Endodermal cell (in vitro differentiated cells): ENCODE measurements around the gene NOS2. TPM values are rescaled to one million over a fixed set of nuclear protein-coding genes. Genes with fewer than 3 reads are reported as not detected.
"Not testable (repeated sequence)": the region's sequence is repeated elsewhere in the genome, so short reads cannot be mapped to it uniquely, and the experiment has no call there.

Experiments
- DNase-seq: peaks from one replicate; pipeline ENCODE4 v3.0.0-alpha.2; 2017
- H3K27ac ChIP-seq: 2 replicates; pipeline ENCODE4 v1.5.1; 2013; ENCODE audit warnings: mild to moderate bottlenecking, low read depth, low read length, moderate library complexity
- H3K27me3 ChIP-seq: 2 replicates; pipeline ENCODE4 v1.6.1; 2013; ENCODE audit warnings: mild to moderate bottlenecking, low read length, moderate library complexity; ENCODE audit not compliant: insufficient read depth, control insufficient read depth, poor library complexity, severe bottlenecking
- H3K36me3 ChIP-seq: 2 replicates; pipeline ENCODE4 v1.7.0; 2013; ENCODE audit warnings: mild to moderate bottlenecking, low read length, moderate library complexity; ENCODE audit not compliant: control insufficient read depth, insufficient read depth
- H3K4me1 ChIP-seq: one replicate; pipeline ENCODE4 v1.7.0; 2013; ENCODE audit warnings: low read length; ENCODE audit not compliant: control insufficient read depth, insufficient read depth
- H3K4me3 ChIP-seq: 2 replicates; pipeline ENCODE4 v1.5.1; 2013; ENCODE audit warnings: mild to moderate bottlenecking, low read length, moderate library complexity
- H3K9ac ChIP-seq: 2 replicates; pipeline ENCODE4 v1.6.1; 2013; ENCODE audit warnings: mild to moderate bottlenecking, low read length, moderate library complexity; ENCODE audit not compliant: poor library complexity, severe bottlenecking; ENCODE audit errors: extremely low read depth
- H3K9me3 ChIP-seq: 2 replicates; pipeline ENCODE4 v1.6.1; 2013; ENCODE audit warnings: mild to moderate bottlenecking, low read length, moderate library complexity; ENCODE audit not compliant: control insufficient read depth
- H3K27ac Mint-ChIP-seq: 2 replicates; pipeline ENCODE4 v1.8.0; 2020; ENCODE audit warnings: mixed read lengths
- H3K27me3 Mint-ChIP-seq: 2 replicates; pipeline ENCODE4 v1.8.0; 2021; ENCODE audit warnings: mild to moderate bottlenecking, mixed read lengths; ENCODE audit not compliant: insufficient read depth
- H3K36me3 Mint-ChIP-seq: 2 replicates; pipeline ENCODE4 v1.8.0; 2020; ENCODE audit warnings: low read depth, mixed read lengths
- H3K4me1 Mint-ChIP-seq: 2 replicates; pipeline ENCODE4 v1.8.0; 2020; ENCODE audit warnings: mixed read lengths
- H3K4me3 Mint-ChIP-seq: 2 replicates; pipeline ENCODE4 v1.8.0; 2020; ENCODE audit warnings: mild to moderate bottlenecking, moderate library complexity, mixed read lengths
- H3K9me3 Mint-ChIP-seq: 2 replicates; pipeline ENCODE4 v1.8.0; 2020; ENCODE audit warnings: mild to moderate bottlenecking, mixed read lengths
- WGBS, 2 experiments: methylation state at CpG; one replicate each; pipeline versions ENCODE4 v1.1.5 to v1.1.7; 2013; ENCODE audit warnings: missing lambda C conversion rate in 2 of 2, mixed read lengths in 1 of 2; ENCODE audit not compliant: insufficient coverage in 1 of 2, insufficient read length in 1 of 2; 5-methylcytosine and 5-hydroxymethylcytosine counted together
- total RNA-seq, 2 donors: library from RNA; stranded (reverse); fragmentation: NEBNext Ultra II Directional in 1 of 2; extraction: Animal tissue kit (Norgen Biotek cat#: 25700) in 1 of 2; gene quantifications; 2 replicates in 1 of 2; 3 replicates in 1 of 2; pipeline ENCODE4 v1.2.1, GENCODE V29; 2021
- TF ChIP-seq, protein P1 (sequence below): fragments of 200-600 bp; sonication (generic); conservative IDR thresholded peaks from 2 replicates; pipeline ENCODE4 v1.5.0; 2021; ENCODE audit warnings: antibody characterized with exemption, mild to moderate bottlenecking

Gene NOS2
- total RNA-seq, 2 donors from 2014 or later, result 0.26 to 0.62 TPM

DNA sequence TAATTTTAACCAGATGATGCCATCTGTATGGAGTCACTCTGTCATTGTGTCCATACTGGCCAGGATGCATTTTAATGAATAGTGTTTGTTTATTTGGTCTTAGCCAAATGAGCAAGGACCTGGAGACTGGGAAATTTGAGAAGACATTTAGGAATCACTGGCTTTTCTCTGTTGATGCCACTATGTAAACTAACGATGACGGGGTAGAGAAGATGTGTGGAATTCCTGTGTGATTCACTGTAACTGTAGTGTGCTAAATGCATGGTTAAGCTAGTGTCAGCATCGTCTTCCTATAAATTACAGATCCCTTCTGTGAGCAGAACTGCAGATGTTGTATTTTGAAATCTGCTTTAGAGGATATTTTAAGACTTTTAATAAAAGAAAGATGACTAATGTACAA is 66.6 kb downstream of the NOS2 start:
- H3K4me1 Mint-ChIP-seq, result no peaks in the 10 kb centered on the region
- no peak overlapping the region for H3K27ac Mint-ChIP-seq
- TF ChIP-seq, protein P1, sequence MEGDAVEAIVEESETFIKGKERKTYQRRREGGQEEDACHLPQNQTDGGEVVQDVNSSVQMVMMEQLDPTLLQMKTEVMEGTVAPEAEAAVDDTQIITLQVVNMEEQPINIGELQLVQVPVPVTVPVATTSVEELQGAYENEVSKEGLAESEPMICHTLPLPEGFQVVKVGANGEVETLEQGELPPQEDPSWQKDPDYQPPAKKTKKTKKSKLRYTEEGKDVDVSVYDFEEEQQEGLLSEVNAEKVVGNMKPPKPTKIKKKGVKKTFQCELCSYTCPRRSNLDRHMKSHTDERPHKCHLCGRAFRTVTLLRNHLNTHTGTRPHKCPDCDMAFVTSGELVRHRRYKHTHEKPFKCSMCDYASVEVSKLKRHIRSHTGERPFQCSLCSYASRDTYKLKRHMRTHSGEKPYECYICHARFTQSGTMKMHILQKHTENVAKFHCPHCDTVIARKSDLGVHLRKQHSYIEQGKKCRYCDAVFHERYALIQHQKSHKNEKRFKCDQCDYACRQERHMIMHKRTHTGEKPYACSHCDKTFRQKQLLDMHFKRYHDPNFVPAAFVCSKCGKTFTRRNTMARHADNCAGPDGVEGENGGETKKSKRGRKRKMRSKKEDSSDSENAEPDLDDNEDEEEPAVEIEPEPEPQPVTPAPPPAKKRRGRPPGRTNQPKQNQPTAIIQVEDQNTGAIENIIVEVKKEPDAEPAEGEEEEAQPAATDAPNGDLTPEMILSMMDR, result no peak
- no peak overlapping the region for H3K9ac ChIP-seq
- no peaks in the 10 kb centered on the region for H3K36me3 ChIP-seq
- peaks cover 18% of the 10 kb centered on the region for H3K27me3 ChIP-seq
- no peaks in the 10 kb centered on the region for H3K36me3 Mint-ChIP-seq
- H3K9me3 ChIP-seq, result no peaks in the 10 kb centered on the region
- no peaks in the 10 kb centered on the region for H3K4me1 ChIP-seq
- H3K27me3 Mint-ChIP-seq, result peaks cover 10% of the 10 kb centered on the region
- H3K4me3 ChIP-seq, result no peak overlapping the region
- H3K9me3 Mint-ChIP-seq, result no peaks in the 10 kb centered on the region
- no peak overlapping the region for H3K4me3 Mint-ChIP-seq
- no peak for DNase-seq
- H3K27ac ChIP-seq, result no peak overlapping the region
- 72 to 78% methylated on average over 2 to 3 of the region's 3 CpGs for WGBS, 2 experiments

- H3K27ac Mint-ChIP-seq, H3K9ac ChIP-seq, H3K9me3 Mint-ChIP-seq, H3K36me3 Mint-ChIP-seq, H3K9me3 ChIP-seq, H3K36me3 ChIP-seq, H3K4me1 ChIP-seq, H3K27ac ChIP-seq, DNase-seq, H3K4me3 Mint-ChIP-seq, H3K4me3 ChIP-seq, H3K4me1 Mint-ChIP-seq: not testable (repeated sequence)
- peaks cover 11% of the 10 kb centered on the region for H3K27me3 Mint-ChIP-seq
- peaks cover 18% of the 10 kb centered on the region for H3K27me3 ChIP-seq
These were observed 67.6 kb downstream of the NOS2 start for GRCh38 chr17:27732746-27733145.

DNA sequence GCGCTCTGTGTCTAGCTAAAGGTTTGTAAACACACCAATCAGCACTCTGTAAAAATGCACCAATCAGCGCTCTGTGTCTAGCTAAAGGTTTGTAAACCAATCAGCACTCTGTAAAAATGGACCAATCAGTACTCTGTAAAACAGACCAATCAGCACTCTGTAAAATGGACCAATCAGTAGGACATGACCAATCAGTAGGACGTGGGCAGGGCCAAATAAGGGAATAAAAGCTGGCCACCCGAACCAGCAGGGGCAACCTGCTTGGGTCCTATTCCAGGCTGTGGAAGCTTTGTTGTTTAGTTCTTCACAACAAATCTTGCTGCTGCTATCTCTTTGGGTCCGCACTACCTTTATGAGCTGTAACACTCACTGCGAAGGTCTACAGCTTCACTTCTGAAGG is 74.3 kb downstream of the NOS2 start:
- H3K27ac Mint-ChIP-seq, result not testable (repeated sequence)

GRCh38 chr17:27721797-27722196 is 78.5 kb downstream of the NOS2 start:
- no peaks in the 10 kb centered on the region for H3K4me1 Mint-ChIP-seq
- Histone ChIP-seq H3K4me1 (no peaks in the 10 kb centered on the region), H3K9ac (no peak overlapping the region), H3K27me3 (no peaks in the 10 kb centered on the region), H3K36me3 (no peaks in the 10 kb centered on the region), H3K9me3 (no peaks in the 10 kb centered on the region), H3K27ac (no peak overlapping the region), H3K4me3 (no peak overlapping the region)
- peaks cover 7% of the 10 kb centered on the region for H3K27me3 Mint-ChIP-seq
- no peak overlapping the region for H3K27ac Mint-ChIP-seq
- peaks cover 2% of the 10 kb centered on the region for H3K9me3 Mint-ChIP-seq
- DNase-seq, result no peak
- 98 to 100% methylated on average over 1 to 2 of the region's 3 CpGs for WGBS, 2 experiments
- TF ChIP-seq, protein P1, result no peak
- no peaks in the 10 kb centered on the region for H3K36me3 Mint-ChIP-seq
- no peak overlapping the region for H3K4me3 Mint-ChIP-seq

More for the DNA sequence above, 74.3 kb downstream of the NOS2 start:
- H3K36me3 ChIP-seq, H3K9ac ChIP-seq, H3K27ac ChIP-seq, H3K4me1 ChIP-seq, H3K27me3 Mint-ChIP-seq, H3K4me3 ChIP-seq, H3K36me3 Mint-ChIP-seq, H3K4me1 Mint-ChIP-seq, H3K4me3 Mint-ChIP-seq, H3K9me3 ChIP-seq, DNase-seq, H3K9me3 Mint-ChIP-seq: not testable (repeated sequence)
- 94 to 96% methylated on average over 6 of the region's 6 CpGs for WGBS, 2 experiments
- peaks cover 15% of the 10 kb centered on the region for H3K27me3 ChIP-seq

Other genes starting within 250 kb of the NOS2 start
- gene LGALS9, start 169.3 kb downstream of the NOS2 start, total RNA-seq, result 1 to 10 TPM; 1.6 to 2.9 TPM
- gene LYRM9, start 92.8 kb upstream of the NOS2 start, total RNA-seq, result 1 to 10 TPM; 5.8 to 8.3 TPM
- 10 to 100 TPM; 49.2 to 50.3 TPM for gene NLK, start 242.1 kb upstream of the NOS2 start, total RNA-seq